ENCODE data around the gene MIOX.

The MIOX gene

GRCh38 chr22:50455201-50455600, 31.5 kb upstream of the MIOX start:
- no peak for DNase-seq

- no peak for DNase-seq
Measured at GRCh38 chr22:50456026-50456425, 30.6 kb upstream of the MIOX start.

- DNase-seq: no peak
Measured at GRCh38 chr22:50456466-50457234, 30.0 kb upstream of the MIOX start.

- no peak for DNase-seq
Measured at GRCh38 chr22:50459016-50459415, 27.6 kb upstream of the MIOX start.

- no peak for DNase-seq
Measured at GRCh38 chr22:50459496-50460140, 27.0 kb upstream of the MIOX start.

- no peak for DNase-seq
Measured at GRCh38 chr22:50460938-50461337, 25.7 kb upstream of the MIOX start.

- DNase-seq: no peak
Measured at GRCh38 chr22:50461536-50461935, 25.1 kb upstream of the MIOX start.

- no peak for DNase-seq
Measured at GRCh38 chr22:50461979-50462540, 24.6 kb upstream of the MIOX start.

GRCh38 chr22:50463188-50463900, 23.3 kb upstream of the MIOX start:
- no peak for DNase-seq

GRCh38 chr22:50464451-50464850, 22.2 kb upstream of the MIOX start:
- DNase-seq: no peak

GRCh38 chr22:50465066-50465930, 21.4 kb upstream of the MIOX start:
- DNase-seq: no peak

GRCh38 chr22:50467341-50467740, 19.3 kb upstream of the MIOX start:
- DNase-seq: no peak

GRCh38 chr22:50467773-50468440, 18.8 kb upstream of the MIOX start:
- DNase-seq: no peak

- no peak for DNase-seq
Measured at GRCh38 chr22:50468626-50469025, 18.0 kb upstream of the MIOX start.

- DNase-seq: peak; percentile 95
Measured at GRCh38 chr22:50469377-50470305, 17.0 kb upstream of the MIOX start.

- DNase-seq: no peak
Measured at GRCh38 chr22:50470491-50470890, 16.2 kb upstream of the MIOX start.

- DNase-seq: no peak
Measured at GRCh38 chr22:50471197-50471847, 15.3 kb upstream of the MIOX start.

GRCh38 chr22:50471962-50472361, 14.7 kb upstream of the MIOX start:
- no peak for DNase-seq

GRCh38 chr22:50473088-50473487, 13.6 kb upstream of the MIOX start:
- DNase-seq: no peak

Measured in COR-L47 (cell line).